Fibroblast of lung (primary cell): Measurements from ENCODE around the gene STPG1. TPM values are rescaled to one million over a fixed set of nuclear protein-coding genes. Genes with fewer than 3 reads are reported as not detected.

ENCODE experiments used
- DNase-seq, 2 donors: peaks; one replicate each; pipeline versions ENCODE4 v3.0.0 to v3.0.0-alpha.2; 2010; ENCODE audit warnings: low read depth in 2 of 2
- H2AFZ ChIP-seq: 2 replicates; pipeline ENCODE4 v1.5.1; 2012; ENCODE audit warnings: low read length, control low read depth, inconsistent platforms
- H3K27ac ChIP-seq: 2 replicates; pipeline ENCODE4 v1.5.1; 2011; ENCODE audit warnings: low read length, control low read depth; ENCODE audit not compliant: insufficient read depth
- H3K27me3 ChIP-seq: 2 replicates; pipeline ENCODE4 v1.5.1; 2011; ENCODE audit warnings: mild to moderate bottlenecking, low read length; ENCODE audit not compliant: control insufficient read depth, insufficient read depth
- H3K36me3 ChIP-seq: 2 replicates; pipeline ENCODE4 v1.5.1; 2011; ENCODE audit warnings: low read length; ENCODE audit not compliant: control insufficient read depth, insufficient read depth
- H3K4me1 ChIP-seq: 2 replicates; pipeline ENCODE4 v1.5.1; 2011; ENCODE audit warnings: low read length; ENCODE audit not compliant: control insufficient read depth, insufficient read depth; ENCODE audit errors: extremely low read depth
- H3K4me2 ChIP-seq: 2 replicates; pipeline ENCODE4 v1.5.1; 2011; ENCODE audit warnings: low read length, control low read depth; ENCODE audit not compliant: insufficient read depth; ENCODE audit errors: extremely low read depth
- H3K4me3 ChIP-seq, 4 experiments: fragments of 200-600 bp in 1 of 4; sonication (generic) in 1 of 4; replicated peaks in 1 of 4; 2 replicates each; pipeline ENCODE4 v1.5.1; 2011 to 2016; ENCODE audit warnings: low read length in 4 of 4, low read depth in 3 of 4, mild to moderate bottlenecking in 3 of 4, control low read depth in 2 of 4, inconsistent platforms in 1 of 4, mixed read lengths in 1 of 4; ENCODE audit not compliant: insufficient read depth in 1 of 4; ENCODE audit errors: control extremely low read depth in 1 of 4
- H3K79me2 ChIP-seq: 2 replicates; pipeline ENCODE4 v1.5.1; 2012; ENCODE audit warnings: mild to moderate bottlenecking, low read length, inconsistent platforms; ENCODE audit not compliant: control insufficient read depth, insufficient read depth
- H3K9ac ChIP-seq: 2 replicates; pipeline ENCODE4 v1.5.1; 2011; ENCODE audit warnings: mild to moderate bottlenecking, low read length, control low read depth; ENCODE audit not compliant: insufficient read depth
- H3K9me3 ChIP-seq: 2 replicates; pipeline ENCODE4 v1.5.1; 2012; ENCODE audit warnings: low read depth, low read length; ENCODE audit not compliant: control insufficient read depth, insufficient read depth
- H4K20me1 ChIP-seq: 2 replicates; pipeline ENCODE4 v1.5.1; 2011; ENCODE audit warnings: low read length; ENCODE audit not compliant: control insufficient read depth, insufficient read depth; ENCODE audit errors: extremely low read depth
- EZH2 ChIP-seq: IDR thresholded peaks from 2 replicates; pipeline ENCODE4 v1.5.1; 2012; ENCODE audit warnings: low read length, control low read depth, mild to moderate bottlenecking; ENCODE audit errors: missing control alignments
- polyA plus RNA-seq, 2 donors: library from polyadenylated mRNA; depleted of rRNA in 1 of 2; stranded (reverse) in 1 of 2; unstranded in 1 of 2; fragments of >200 nt; gene quantifications; 2 replicates each; pipeline ENCODE4 v1.2.1, GENCODE V29; 2011 to 2012; ENCODE audit warnings: missing spikeins in 1 of 2
- total RNA-seq: library from RNA; depleted of rRNA; stranded (reverse); fragments of >200 nt; gene quantifications from 2 replicates; pipeline ENCODE4 v1.2.1, GENCODE V29; 2014
- TF ChIP-seq, protein P1 (sequence below), 2 donors: IDR thresholded peaks in 1 of 2; conservative IDR thresholded peaks in 1 of 2; 1 replicate in 1 of 2; 2 replicates in 1 of 2; pipeline ENCODE4 v1.5.1; 2011 to 2012; ENCODE audit warnings: low read length in 2 of 2, control low read depth in 1 of 2, inconsistent platforms in 1 of 2, low read depth in 1 of 2, mild to moderate bottlenecking in 1 of 2

Gene STPG1
- total and polyA plus RNA-seq, 2 donors (not counting 1 experiment from before 2014, with no cell fraction given), result 7.9 to 8.5 TPM

GRCh38 chr1:24424207-24424606, 10.6 kb upstream of the STPG1 start:
- Histone ChIP-seq H3K36me3 (peaks cover 3% of the 10 kb centered on the region), H4K20me1 (no peaks in the 10 kb centered on the region), H3K27me3 (no peaks in the 10 kb centered on the region), H3K4me3 (no peak overlapping the region), H3K4me2 (no peak overlapping the region), H2AFZ (no peak overlapping the region), H3K9me3 (no peaks in the 10 kb centered on the region), H3K27ac (no peak overlapping the region), H3K9ac (no peak overlapping the region), H3K4me1 (no peaks in the 10 kb centered on the region), H3K79me2 (peaks cover under 1% of the 10 kb centered on the region)
- no peak for DNase-seq
- no peak for TF ChIP-seq EZH2
- TF ChIP-seq, protein P1, sequence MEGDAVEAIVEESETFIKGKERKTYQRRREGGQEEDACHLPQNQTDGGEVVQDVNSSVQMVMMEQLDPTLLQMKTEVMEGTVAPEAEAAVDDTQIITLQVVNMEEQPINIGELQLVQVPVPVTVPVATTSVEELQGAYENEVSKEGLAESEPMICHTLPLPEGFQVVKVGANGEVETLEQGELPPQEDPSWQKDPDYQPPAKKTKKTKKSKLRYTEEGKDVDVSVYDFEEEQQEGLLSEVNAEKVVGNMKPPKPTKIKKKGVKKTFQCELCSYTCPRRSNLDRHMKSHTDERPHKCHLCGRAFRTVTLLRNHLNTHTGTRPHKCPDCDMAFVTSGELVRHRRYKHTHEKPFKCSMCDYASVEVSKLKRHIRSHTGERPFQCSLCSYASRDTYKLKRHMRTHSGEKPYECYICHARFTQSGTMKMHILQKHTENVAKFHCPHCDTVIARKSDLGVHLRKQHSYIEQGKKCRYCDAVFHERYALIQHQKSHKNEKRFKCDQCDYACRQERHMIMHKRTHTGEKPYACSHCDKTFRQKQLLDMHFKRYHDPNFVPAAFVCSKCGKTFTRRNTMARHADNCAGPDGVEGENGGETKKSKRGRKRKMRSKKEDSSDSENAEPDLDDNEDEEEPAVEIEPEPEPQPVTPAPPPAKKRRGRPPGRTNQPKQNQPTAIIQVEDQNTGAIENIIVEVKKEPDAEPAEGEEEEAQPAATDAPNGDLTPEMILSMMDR (conservative IDR thresholded peaks at IDR 0.05 in 1 of 2, IDR thresholded peaks at IDR 0.05 in 1 of 2; ENCODE audit: low read depth in 1 of 2, low read length in 2 of 2), result no peak

DNA sequence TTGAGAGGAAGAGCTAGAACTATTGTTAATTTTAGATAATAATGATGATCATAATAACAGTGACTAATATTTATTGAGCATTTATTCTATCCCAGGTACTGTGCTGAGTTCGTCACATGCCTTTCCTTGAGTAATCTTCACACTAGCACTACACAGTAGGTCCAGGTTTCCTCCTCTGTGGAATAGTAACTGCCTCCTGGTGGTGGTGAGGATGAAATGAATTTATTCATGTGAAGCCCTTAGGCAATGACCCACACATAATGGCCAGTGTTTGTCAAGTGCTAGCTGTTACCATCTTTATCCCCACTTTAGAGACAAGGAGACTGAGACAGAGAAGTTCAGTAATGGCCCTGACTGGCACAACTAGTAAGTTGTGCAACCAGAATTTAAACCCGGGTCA, 7.9 kb upstream of the STPG1 start:
- no peak overlapping the region for H3K9ac ChIP-seq
- no peak overlapping the region for H3K4me2 ChIP-seq
- TF ChIP-seq EZH2, result no peak
- TF ChIP-seq, protein P1 (conservative IDR thresholded peaks at IDR 0.05 in 1 of 2, IDR thresholded peaks at IDR 0.05 in 1 of 2; ENCODE audit: low read depth in 1 of 2, low read length in 2 of 2), result no peak
- no peaks in the 10 kb centered on the region for H4K20me1 ChIP-seq
- peaks cover 3% of the 10 kb centered on the region for H3K36me3 ChIP-seq
- no peak overlapping the region for H2AFZ ChIP-seq
- H3K27ac ChIP-seq, result no peak overlapping the region
- H3K9me3 ChIP-seq, result no peaks in the 10 kb centered on the region
- no peaks in the 10 kb centered on the region for H3K27me3 ChIP-seq
- no peak for DNase-seq
- H3K4me1 ChIP-seq, result peaks cover 15% of the 10 kb centered on the region
- no peak overlapping the region for H3K4me3 ChIP-seq
- peaks cover 11% of the 10 kb centered on the region for H3K79me2 ChIP-seq

DNA sequence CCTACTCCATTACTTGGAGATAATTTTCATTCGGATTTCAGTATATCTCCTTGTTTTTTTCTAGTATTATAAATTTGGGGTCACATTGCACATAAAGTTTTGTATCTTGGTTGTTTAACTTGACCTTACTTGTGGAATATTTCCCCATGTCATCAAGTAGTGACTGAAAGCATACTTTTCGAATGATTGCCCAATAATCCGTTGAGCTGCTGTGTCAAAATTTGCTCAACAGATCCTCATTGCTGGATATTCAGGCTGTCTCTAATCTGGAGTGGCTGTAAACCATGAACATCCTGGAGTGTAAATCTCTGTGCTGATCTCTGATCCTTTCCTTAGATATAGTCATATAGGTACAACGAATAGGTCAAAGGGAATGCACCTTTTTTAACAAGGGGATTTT, 7.0 kb upstream of the STPG1 start:
- Histone ChIP-seq H3K27me3 (no peaks in the 10 kb centered on the region), H2AFZ (no peak overlapping the region), H3K79me2 (peaks cover 19% of the 10 kb centered on the region), H3K4me3 (no peak overlapping the region), H3K36me3 (peaks cover 3% of the 10 kb centered on the region), H3K9ac (no peak overlapping the region), H3K9me3 (no peaks in the 10 kb centered on the region), H3K4me2 (no peak overlapping the region), H3K4me1 (peaks cover 16% of the 10 kb centered on the region), H4K20me1 (no peaks in the 10 kb centered on the region), H3K27ac (no peak overlapping the region)
- peak in 1 of 2 donors; percentile 43 for DNase-seq
- TF ChIP-seq, protein P1 (conservative IDR thresholded peaks at IDR 0.05 in 1 of 2, IDR thresholded peaks at IDR 0.05 in 1 of 2; ENCODE audit: low read depth in 1 of 2, low read length in 2 of 2), result no peak
- no peak for TF ChIP-seq EZH2
